ENCODE data around the gene EPB41L3. TPM values are rescaled to one million over a fixed set of nuclear protein-coding genes. Genes with fewer than 3 reads are reported as not detected.
A peak's percentile ranks its signal among the peaks of the same experiment; 100 is the strongest.

EPB41L3 gene
- total RNA-seq, 1 experiment from 2014 or later = 20.6 TPM

DNA sequence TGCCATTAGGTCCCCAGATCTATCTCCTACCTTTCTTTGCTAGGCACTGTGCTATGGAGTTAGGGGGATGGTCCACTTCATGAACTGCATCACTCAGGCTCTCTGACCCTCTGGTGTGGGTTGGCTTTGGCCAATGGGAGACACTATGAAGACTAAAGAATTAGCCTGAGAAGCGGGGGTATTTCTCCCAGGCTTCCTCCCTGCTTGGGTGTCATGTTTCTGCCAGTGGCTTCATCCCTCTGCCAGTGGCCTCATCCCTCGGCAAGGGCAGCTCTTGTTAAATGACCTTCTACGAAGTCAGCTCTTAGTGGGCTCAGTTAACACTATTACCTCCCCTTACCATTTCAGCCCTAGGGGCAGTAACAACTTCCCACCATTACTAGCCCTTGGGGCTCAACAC, 41.9 kb upstream of the EPB41L3 start:
- no peak for DNase-seq (ENCODE audit: low spot score)
- TF ChIP-seq GRHL2 (CRISPR knock-in tag; IDR thresholded peaks at IDR 0.05; ENCODE audit: insufficient replicate concordance, severe bottlenecking) (no peak), NFYB (CRISPR knock-in tag; conservative IDR thresholded peaks at IDR 0.05; ENCODE audit: low read depth) (no peak), ZBTB21 (CRISPR knock-in tag; IDR thresholded peaks at IDR 0.05; ENCODE audit: borderline replicate concordance) (no peak), OVOL2 (CRISPR knock-in tag; IDR thresholded peaks at IDR 0.05; ENCODE audit: borderline replicate concordance) (no peak), ZNF396 (CRISPR knock-in tag; IDR thresholded peaks at IDR 0.05; ENCODE audit: borderline replicate concordance) (no peak), NFE2L1 (CRISPR knock-in tag; IDR thresholded peaks at IDR 0.05) (no peak), ZNF423 (CRISPR knock-in tag; IDR thresholded peaks at IDR 0.05) (no peak), SMAD4 (CRISPR knock-in tag; IDR thresholded peaks at IDR 0.05) (no peak), SP1 (CRISPR knock-in tag; conservative IDR thresholded peaks at IDR 0.05) (no peak), CREB1 (CRISPR knock-in tag; IDR thresholded peaks at IDR 0.05) (no peak), JUN (CRISPR knock-in tag; IDR thresholded peaks at IDR 0.05) (no peak), HMGA2 (CRISPR knock-in tag; IDR thresholded peaks at IDR 0.05) (no peak), GABPB1 (CRISPR knock-in tag; IDR thresholded peaks at IDR 0.05) (no peak), NR2C2 (CRISPR knock-in tag; IDR thresholded peaks at IDR 0.05) (no peak), ERG (CRISPR knock-in tag; IDR thresholded peaks at IDR 0.05) (no peak)
- TF ChIP-seq, protein P1, sequence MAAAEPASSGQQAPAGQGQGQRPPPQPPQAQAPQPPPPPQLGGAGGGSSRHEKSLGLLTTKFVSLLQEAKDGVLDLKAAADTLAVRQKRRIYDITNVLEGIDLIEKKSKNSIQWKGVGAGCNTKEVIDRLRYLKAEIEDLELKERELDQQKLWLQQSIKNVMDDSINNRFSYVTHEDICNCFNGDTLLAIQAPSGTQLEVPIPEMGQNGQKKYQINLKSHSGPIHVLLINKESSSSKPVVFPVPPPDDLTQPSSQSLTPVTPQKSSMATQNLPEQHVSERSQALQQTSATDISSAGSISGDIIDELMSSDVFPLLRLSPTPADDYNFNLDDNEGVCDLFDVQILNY (CRISPR knock-in tag; IDR thresholded peaks at IDR 0.05) = no peak
- TF ChIP-seq, protein P2, sequence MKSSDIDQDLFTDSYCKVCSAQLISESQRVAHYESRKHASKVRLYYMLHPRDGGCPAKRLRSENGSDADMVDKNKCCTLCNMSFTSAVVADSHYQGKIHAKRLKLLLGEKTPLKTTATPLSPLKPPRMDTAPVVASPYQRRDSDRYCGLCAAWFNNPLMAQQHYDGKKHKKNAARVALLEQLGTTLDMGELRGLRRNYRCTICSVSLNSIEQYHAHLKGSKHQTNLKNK (CRISPR knock-in tag; IDR thresholded peaks at IDR 0.05) = no peak
- TF ChIP-seq, protein P3, sequence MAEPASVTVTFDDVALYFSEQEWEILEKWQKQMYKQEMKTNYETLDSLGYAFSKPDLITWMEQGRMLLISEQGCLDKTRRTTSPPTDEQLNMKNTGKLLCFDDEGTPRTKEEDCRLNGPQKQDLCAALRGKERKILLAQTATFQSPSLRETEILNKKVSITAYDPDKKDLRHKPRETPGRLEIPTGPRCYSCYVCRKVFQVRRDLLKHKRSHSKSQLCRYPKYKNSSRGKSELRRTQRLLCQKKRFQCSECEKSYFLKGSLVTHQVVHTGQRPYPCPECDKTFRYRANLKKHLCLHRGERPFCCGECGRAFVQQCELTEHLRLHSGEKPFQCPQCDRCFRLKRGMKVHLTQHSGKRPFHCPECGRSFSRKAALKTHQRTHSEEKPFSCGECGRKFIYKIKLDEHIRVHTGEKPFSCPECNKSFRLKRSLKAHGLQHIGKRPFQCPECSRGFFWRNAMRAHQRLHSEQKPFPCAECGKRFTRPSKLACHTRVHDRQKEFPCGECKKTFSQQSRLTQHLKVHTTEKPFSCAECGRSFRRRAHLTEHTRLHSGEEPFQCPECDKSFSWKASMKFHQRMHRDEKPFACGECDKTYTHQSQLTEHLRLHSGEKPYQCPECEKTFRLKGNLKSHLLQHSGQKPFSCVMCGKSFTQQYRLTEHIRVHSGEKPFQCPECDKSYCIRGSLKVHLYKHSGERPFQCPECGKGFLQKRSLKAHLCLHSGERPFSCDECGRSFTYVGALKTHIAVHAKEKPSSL (CRISPR knock-in tag; conservative IDR thresholded peaks at IDR 0.05) = no peak
- TF ChIP-seq, protein P4, sequence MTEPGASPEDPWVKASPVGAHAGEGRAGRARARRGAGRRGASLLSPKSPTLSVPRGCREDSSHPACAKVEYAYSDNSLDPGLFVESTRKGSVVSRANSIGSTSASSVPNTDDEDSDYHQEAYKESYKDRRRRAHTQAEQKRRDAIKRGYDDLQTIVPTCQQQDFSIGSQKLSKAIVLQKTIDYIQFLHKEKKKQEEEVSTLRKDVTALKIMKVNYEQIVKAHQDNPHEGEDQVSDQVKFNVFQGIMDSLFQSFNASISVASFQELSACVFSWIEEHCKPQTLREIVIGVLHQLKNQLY (CRISPR knock-in tag; IDR thresholded peaks at IDR 0.05) = no peak
- TF ChIP-seq, protein P5, sequence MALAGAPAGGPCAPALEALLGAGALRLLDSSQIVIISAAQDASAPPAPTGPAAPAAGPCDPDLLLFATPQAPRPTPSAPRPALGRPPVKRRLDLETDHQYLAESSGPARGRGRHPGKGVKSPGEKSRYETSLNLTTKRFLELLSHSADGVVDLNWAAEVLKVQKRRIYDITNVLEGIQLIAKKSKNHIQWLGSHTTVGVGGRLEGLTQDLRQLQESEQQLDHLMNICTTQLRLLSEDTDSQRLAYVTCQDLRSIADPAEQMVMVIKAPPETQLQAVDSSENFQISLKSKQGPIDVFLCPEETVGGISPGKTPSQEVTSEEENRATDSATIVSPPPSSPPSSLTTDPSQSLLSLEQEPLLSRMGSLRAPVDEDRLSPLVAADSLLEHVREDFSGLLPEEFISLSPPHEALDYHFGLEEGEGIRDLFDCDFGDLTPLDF (CRISPR knock-in tag; IDR thresholded peaks at IDR 0.05) = no peak
- Mint-ChIP-seq H3K36me3 (peaks cover 5% of the 10 kb centered on the region), H3K9me3 (peaks cover 5% of the 10 kb centered on the region), H3K4me1 (peaks cover 38% of the 10 kb centered on the region), H3K27ac (no peak overlapping the region), H3K27me3 (ENCODE audit: low read depth) (no peaks in the 10 kb centered on the region), H3K4me3 (no peak overlapping the region)
- CTCF ChIA-PET = interaction anchor here (1.1 to 1.5 kb wide), 3 partner anchors 15 to 283 kb away, joined by 3 to 7 read pairs (median 3); no protein-coding TSS in a partner anchor
- POLR2A ChIA-PET = interaction anchor here (0.7 kb wide), 1 partner anchor 128 kb away, joined by 3 read pairs; no protein-coding TSS in a partner anchor
- peak; percentile 61 for ATAC-seq
